WERI-Rb-1 (cell line): ENCODE results near the gene GALNT1.

Experiments
- DNase-seq: peaks from one replicate; pipeline ENCODE4 v3.0.0-alpha.2; 2020
- H3K27ac ChIP-seq: fragments of 250-450 bp; sonication (Bioruptor Pico); 2 replicates; pipeline ENCODE4 v1.5.1; 2020; ENCODE audit warnings: mild to moderate bottlenecking, moderate library complexity
- H3K27me3 ChIP-seq: fragments of 250-450 bp; sonication (Bioruptor Pico); 2 replicates; pipeline ENCODE4 v1.5.1; 2021; ENCODE audit warnings: mild to moderate bottlenecking, low read depth, moderate library complexity; ENCODE audit not compliant: insufficient read depth, severe bottlenecking
- H3K36me3 ChIP-seq: fragments of 250-450 bp; sonication (Bioruptor Pico); 2 replicates; pipeline ENCODE4 v1.5.1; 2020; ENCODE audit warnings: mild to moderate bottlenecking, moderate library complexity
- H3K4me3 ChIP-seq: 2 replicates; pipeline ENCODE4 v1.5.1; 2011; ENCODE audit warnings: low read depth, mild to moderate bottlenecking, control low read depth, low read length
- H3K9me3 ChIP-seq: fragments of 250-450 bp; sonication (Bioruptor Pico); 2 replicates; pipeline ENCODE4 v1.5.1; 2021; ENCODE audit warnings: mild to moderate bottlenecking, moderate library complexity; ENCODE audit not compliant: severe bottlenecking
- TF ChIP-seq, protein P1 (sequence below): IDR thresholded peaks from 2 replicates; pipeline ENCODE4 v1.5.1; 2011; ENCODE audit warnings: low read depth, mild to moderate bottlenecking, control low read depth, inconsistent platforms, low read length

GALNT1 gene

DNA sequence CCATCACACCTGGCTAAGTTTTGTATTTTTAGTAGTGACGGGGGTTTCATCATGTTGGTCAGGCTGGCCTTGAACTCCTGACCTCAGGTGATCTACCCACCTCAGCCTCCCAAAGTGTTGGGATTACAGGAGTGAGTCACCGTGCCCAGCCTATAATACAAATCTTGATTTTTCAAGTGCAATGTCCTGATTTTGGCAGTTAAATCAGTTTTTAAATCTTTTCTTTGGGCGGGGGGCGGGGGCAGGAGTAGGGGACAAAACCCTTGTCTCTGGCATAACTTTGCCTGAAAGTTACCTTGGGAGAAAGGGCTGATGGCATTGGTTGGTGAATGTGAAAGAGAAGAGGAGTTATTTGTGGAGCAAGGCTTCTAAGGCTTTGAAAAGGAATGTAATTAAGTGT lies 12.3 kb downstream of the GALNT1 start:
- Histone ChIP-seq H3K27ac (no peak overlapping the region), H3K9me3 (no peaks in the 10 kb centered on the region), H3K27me3 (no peaks in the 10 kb centered on the region), H3K4me3 (no peak overlapping the region), H3K36me3 (no peaks in the 10 kb centered on the region)
- TF ChIP-seq, protein P1, sequence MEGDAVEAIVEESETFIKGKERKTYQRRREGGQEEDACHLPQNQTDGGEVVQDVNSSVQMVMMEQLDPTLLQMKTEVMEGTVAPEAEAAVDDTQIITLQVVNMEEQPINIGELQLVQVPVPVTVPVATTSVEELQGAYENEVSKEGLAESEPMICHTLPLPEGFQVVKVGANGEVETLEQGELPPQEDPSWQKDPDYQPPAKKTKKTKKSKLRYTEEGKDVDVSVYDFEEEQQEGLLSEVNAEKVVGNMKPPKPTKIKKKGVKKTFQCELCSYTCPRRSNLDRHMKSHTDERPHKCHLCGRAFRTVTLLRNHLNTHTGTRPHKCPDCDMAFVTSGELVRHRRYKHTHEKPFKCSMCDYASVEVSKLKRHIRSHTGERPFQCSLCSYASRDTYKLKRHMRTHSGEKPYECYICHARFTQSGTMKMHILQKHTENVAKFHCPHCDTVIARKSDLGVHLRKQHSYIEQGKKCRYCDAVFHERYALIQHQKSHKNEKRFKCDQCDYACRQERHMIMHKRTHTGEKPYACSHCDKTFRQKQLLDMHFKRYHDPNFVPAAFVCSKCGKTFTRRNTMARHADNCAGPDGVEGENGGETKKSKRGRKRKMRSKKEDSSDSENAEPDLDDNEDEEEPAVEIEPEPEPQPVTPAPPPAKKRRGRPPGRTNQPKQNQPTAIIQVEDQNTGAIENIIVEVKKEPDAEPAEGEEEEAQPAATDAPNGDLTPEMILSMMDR, result no peak
- DNase-seq, result no peak

DNA sequence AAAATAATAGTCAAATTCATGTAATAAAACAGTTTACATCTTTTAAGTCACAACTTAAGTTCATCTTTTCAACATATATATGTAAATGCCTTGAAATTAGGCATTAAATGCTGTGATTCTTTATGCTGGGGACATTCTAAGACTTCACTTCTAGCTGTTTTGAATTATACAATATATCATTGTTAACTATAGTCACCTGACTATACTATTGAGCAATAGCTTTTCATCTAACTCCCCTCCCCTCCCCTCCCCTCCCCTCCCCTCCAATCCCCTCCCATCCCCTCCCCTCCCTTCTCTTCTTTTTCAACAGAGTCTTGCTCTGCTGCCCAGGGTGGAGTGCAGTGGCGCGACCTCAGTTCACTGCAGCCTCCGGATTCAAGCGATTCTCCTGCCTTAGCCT lies 16.2 kb downstream of the GALNT1 start:
- TF ChIP-seq, protein P1, result no peak
- peaks cover 5% of the 10 kb centered on the region for H3K9me3 ChIP-seq
- no peak for DNase-seq
- no peak overlapping the region for H3K4me3 ChIP-seq
- H3K27ac ChIP-seq, result no peak overlapping the region
- H3K36me3 ChIP-seq, result no peaks in the 10 kb centered on the region
- no peaks in the 10 kb centered on the region for H3K27me3 ChIP-seq

DNA sequence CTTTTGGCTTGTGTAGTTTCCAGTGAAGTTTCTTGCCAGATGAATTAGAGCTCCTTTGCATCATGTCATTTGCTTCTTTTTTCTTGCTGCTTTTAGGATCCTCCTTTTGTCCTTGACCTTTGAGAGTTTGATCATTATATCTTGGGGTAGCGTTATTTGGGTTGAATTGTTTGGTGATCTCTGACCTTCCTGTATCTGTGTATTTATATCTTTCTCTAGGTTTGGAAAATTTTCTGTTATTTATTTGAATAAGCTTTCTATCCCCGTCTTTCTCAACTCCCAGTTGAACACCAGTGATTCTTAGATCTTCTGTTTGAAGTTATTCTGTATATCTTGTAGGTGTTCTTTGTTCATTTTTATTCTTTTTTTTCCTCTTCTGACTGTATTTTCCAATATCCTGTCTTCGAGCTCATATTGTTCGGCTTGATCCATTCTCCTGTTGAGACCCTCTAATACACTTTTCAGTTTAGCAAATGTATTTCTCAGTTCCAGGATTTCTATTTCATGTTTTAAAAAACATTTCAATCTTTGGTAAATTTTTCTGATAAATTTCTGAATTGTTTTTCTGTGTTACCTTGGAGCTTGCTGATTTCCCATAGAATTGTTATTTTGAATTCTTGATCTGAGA lies 20.8 kb downstream of the GALNT1 start:
- no peak for DNase-seq
- H3K9me3 ChIP-seq, result peaks cover 5% of the 10 kb centered on the region
- no peak overlapping the region for H3K27ac ChIP-seq
- no peaks in the 10 kb centered on the region for H3K36me3 ChIP-seq
- TF ChIP-seq, protein P1, result no peak
- H3K27me3 ChIP-seq, result no peaks in the 10 kb centered on the region
- H3K4me3 ChIP-seq, result no peak overlapping the region

DNA sequence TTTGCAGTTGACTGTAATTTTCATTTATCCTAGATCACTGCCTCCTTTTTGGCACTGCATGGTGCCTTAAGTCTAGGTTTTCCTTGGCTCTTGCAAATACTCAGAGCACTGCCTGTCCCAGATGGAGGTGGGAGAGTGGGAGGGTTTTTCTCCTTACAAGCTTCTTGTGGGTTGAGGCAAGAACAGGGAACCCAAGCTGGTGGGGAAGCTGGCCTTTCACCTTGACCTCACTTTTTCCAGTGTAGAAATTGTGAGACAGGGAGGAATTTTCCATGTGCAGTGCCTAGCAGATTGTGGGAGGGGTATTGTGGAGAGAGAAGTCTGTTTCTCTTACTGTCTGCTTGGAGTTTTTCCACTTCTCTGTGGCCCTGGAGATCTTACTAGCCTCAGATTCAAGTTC lies 21.5 kb downstream of the GALNT1 start:
- no peak overlapping the region for H3K4me3 ChIP-seq
- DNase-seq, result no peak
- H3K36me3 ChIP-seq, result no peaks in the 10 kb centered on the region
- TF ChIP-seq, protein P1, result no peak
- peaks cover 5% of the 10 kb centered on the region for H3K9me3 ChIP-seq
- no peaks in the 10 kb centered on the region for H3K27me3 ChIP-seq
- H3K27ac ChIP-seq, result no peak overlapping the region

DNA sequence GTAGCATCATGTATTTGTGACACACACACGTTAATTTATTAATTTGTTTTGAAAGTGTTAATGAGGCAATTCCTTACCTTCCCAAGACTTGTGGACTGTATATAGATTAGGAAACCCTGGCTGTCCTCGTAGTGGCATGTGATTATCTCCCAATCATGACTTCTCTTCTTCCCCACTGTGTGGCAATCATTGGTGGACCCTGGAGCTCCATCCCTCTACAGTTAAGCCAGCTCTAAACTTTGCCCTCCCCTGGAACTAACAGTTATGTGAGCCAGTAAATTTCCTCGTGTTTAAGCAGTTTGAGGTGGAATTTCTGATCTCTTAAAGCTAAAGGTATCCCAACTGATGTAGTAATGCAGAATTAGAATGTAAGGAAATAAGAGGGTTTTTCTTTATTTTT lies 22.0 kb downstream of the GALNT1 start:
- TF ChIP-seq, protein P1, result no peak
- Histone ChIP-seq H3K36me3 (no peaks in the 10 kb centered on the region), H3K27ac (no peak overlapping the region), H3K27me3 (no peaks in the 10 kb centered on the region), H3K4me3 (no peak overlapping the region), H3K9me3 (peaks cover 5% of the 10 kb centered on the region)
- no peak for DNase-seq

DNA sequence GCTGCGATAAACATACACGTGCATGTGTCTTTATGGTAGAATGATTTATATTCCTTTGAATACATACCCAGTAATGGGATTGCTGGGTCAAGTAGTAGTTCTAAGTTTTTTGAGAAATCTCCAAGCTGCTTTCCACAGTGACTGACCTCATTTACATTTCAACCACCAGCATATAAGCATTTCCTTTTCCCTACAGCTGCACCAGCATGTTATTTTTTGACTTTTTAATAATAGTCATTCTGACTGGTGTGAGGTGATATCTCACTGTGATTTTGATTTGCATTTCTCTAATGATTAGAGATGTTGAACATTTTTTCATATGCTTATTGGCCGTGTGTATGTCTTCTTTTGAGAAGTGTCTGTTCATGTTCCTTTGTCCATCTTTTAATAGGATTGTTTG lies 22.8 kb downstream of the GALNT1 start:
- no peak for DNase-seq
- H3K27ac ChIP-seq, result no peak overlapping the region
- H3K4me3 ChIP-seq, result no peak overlapping the region
- TF ChIP-seq, protein P1, result no peak
- no peaks in the 10 kb centered on the region for H3K27me3 ChIP-seq
- H3K36me3 ChIP-seq, result no peaks in the 10 kb centered on the region
- H3K9me3 ChIP-seq, result peaks cover 5% of the 10 kb centered on the region
